Uterus (tissue), 2 donors: ENCODE results near the gene ZNF563.

Experiments used
- CTCF ChIP-seq, 4 experiments: fragments of 200-600 bp in 2 of 4; fragments of 450-650 bp in 2 of 4; sonication (generic) in 2 of 4; IDR thresholded peaks; one replicate each; pipeline ENCODE4 v1.5.1; 2016 to 2019; ENCODE audit warnings: antibody characterized with exemption in 4 of 4, mild to moderate bottlenecking in 2 of 4, moderate library complexity in 1 of 4
- POLR2A ChIP-seq, 2 donors: fragments of 450-650 bp; IDR thresholded peaks; one replicate each; pipeline ENCODE4 v1.6.1; 2016; ENCODE audit warnings: antibody characterized with exemption in 2 of 2, mild to moderate bottlenecking in 1 of 2, moderate library complexity in 1 of 2

- TF ChIP-seq CTCF (IDR thresholded peaks at IDR 0.05) (no peak), POLR2A (IDR thresholded peaks at IDR 0.05) (peak; percentile 63 to 81)
Measured at GRCh38 chr19:12294249-12295158, 38.9 kb downstream of the ZNF563 start, which contains the start of gene ZNF44.
